Measurements from ENCODE around the gene C2orf92. TPM values are rescaled to one million over a fixed set of nuclear protein-coding genes. Genes with fewer than 3 reads are reported as not detected.

The C2orf92 gene
- total and polyA plus RNA-seq, 2 donors (not counting 3 experiments of a cell fraction or from before 2014, with no cell fraction given), result 1.8 to 7.9 TPM

GRCh38 chr2:97688062-97688827 lies 18.7 kb downstream of the C2orf92 start:
- DNase-seq (ENCODE audit: low read depth, low spot score), result no peak
- FAIRE-seq, result no peak

GRCh38 chr2:97691166-97691565 lies 21.7 kb downstream of the C2orf92 start:
- CTCF ChIA-PET, result interaction anchor here (0.7 to 2.0 kb wide), 3 partner anchors 9 to 101 kb away, joined by 3 to 8 read pairs (median 4); no protein-coding TSS in a partner anchor
- intact Hi-C loops (cut with micrococcal nuclease), result loop anchor here (10.0 kb wide), 1 partner anchor 46 kb away; the partner anchor contains the start of gene COX5B
- POLR2A ChIA-PET, result interaction anchor here (0.7 kb wide), 1 partner anchor 592 kb away, joined by 5 read pairs; no protein-coding TSS in a partner anchor

More at GRCh38 chr2:97688062-97688827, 18.7 kb downstream of the C2orf92 start:
- H2AFZ ChIP-seq (ENCODE audit: low read depth, low read length), result no peak overlapping the region
- no peak overlapping the region for H3K27ac ChIP-seq (ENCODE audit: insufficient read depth, low read depth, low read length)
- H3K9me3 ChIP-seq (replicated peaks; ENCODE audit: control insufficient read depth, insufficient read depth, low read length), result no peaks in the 10 kb centered on the region
- H3K4me2 ChIP-seq (ENCODE audit: insufficient read depth, low read length), result no peak overlapping the region
- no peaks in the 10 kb centered on the region for H3K79me2 ChIP-seq (ENCODE audit: control insufficient read depth, insufficient read depth, low read length)
- H4K20me1 ChIP-seq (replicated peaks; ENCODE audit: control insufficient read depth, extremely low read depth, insufficient read depth, low read length), result no peaks in the 10 kb centered on the region
- CTCF ChIA-PET, result interaction anchor here (1.0 to 1.2 kb wide), 3 partner anchors 9 to 24 kb away, joined by 4 read pairs; partner anchors contain the start of gene ACTR1B
- intact Hi-C loops (cut with micrococcal nuclease), result no loop called here
- H3K9me1 ChIP-seq (replicated peaks; ENCODE audit: control insufficient read depth, extremely low read depth, insufficient read depth, low read length), result no peaks in the 10 kb centered on the region
- H3K4me1 ChIP-seq (ENCODE audit: control insufficient read depth, extremely low read depth, insufficient read depth, low read length), result no peaks in the 10 kb centered on the region
- no peak overlapping the region for H3K9ac ChIP-seq (replicated peaks; ENCODE audit: extremely low read depth, insufficient read depth, low read length)
- POLR2A ChIA-PET, result no interaction called here
- peaks cover 0 to 1% of the 10 kb centered on the region in 2 experiments for H3K27me3 ChIP-seq (ENCODE audit: control insufficient read depth in 2 of 2, insufficient read depth in 2 of 2, low read length in 2 of 2)
- dilution Hi-C loops (cut with MboI; ENCODE audit: extremely low pct_ligation_motif_present, low sequenced_read_pairs), result no loop called here
- no TSS peak for BruUV-seq (replicated peaks)
- no peaks in the 10 kb centered on the region for H3K36me3 ChIP-seq (ENCODE audit: control insufficient read depth in 2 of 2, extremely low read depth in 1 of 2, insufficient read depth in 2 of 2, low read length in 2 of 2)
- TF ChIP-seq MAX (IDR thresholded peaks at IDR 0.05; ENCODE audit: insufficient read depth, insufficient read length) (no peak), GATA2 (IDR thresholded peaks at IDR 0.05; ENCODE audit: insufficient read depth, insufficient read length, low read depth, low read length) (no peak), FOS (IDR thresholded peaks at IDR 0.05; ENCODE audit: borderline replicate concordance, insufficient read depth, low read length) (no peak), EZH2 (IDR thresholded peaks at IDR 0.05; ENCODE audit: borderline replicate concordance, low read depth, low read length, severe bottlenecking) (no peak)
- H3K4me3 ChIP-seq (replicated peaks in 1 of 3; ENCODE audit: insufficient read depth in 1 of 3, low read depth in 1 of 3, low read length in 3 of 3), result no peak overlapping the region

More at GRCh38 chr2:97691166-97691565, 21.7 kb downstream of the C2orf92 start:
- Histone ChIP-seq H3K4me1 (ENCODE audit: control insufficient read depth, extremely low read depth, insufficient read depth, low read length) (no peaks in the 10 kb centered on the region), H3K4me2 (ENCODE audit: insufficient read depth, low read length) (no peak overlapping the region), H3K27me3 (ENCODE audit: control insufficient read depth in 2 of 2, insufficient read depth in 2 of 2, low read length in 2 of 2) (peaks cover 0 to 3% of the 10 kb centered on the region in 2 experiments), H3K9me1 (replicated peaks; ENCODE audit: control insufficient read depth, extremely low read depth, insufficient read depth, low read length) (no peaks in the 10 kb centered on the region), H3K9me3 (replicated peaks; ENCODE audit: control insufficient read depth, insufficient read depth, low read length) (no peaks in the 10 kb centered on the region), H3K4me3 (replicated peaks in 1 of 3; ENCODE audit: insufficient read depth in 1 of 3, low read depth in 1 of 3, low read length in 3 of 3) (no peak overlapping the region), H2AFZ (ENCODE audit: low read depth, low read length) (no peak overlapping the region), H3K27ac (ENCODE audit: insufficient read depth, low read depth, low read length) (no peak overlapping the region), H3K9ac (replicated peaks; ENCODE audit: extremely low read depth, insufficient read depth, low read length) (no peak overlapping the region), H3K79me2 (ENCODE audit: control insufficient read depth, insufficient read depth, low read length) (no peaks in the 10 kb centered on the region), H4K20me1 (replicated peaks; ENCODE audit: control insufficient read depth, extremely low read depth, insufficient read depth, low read length) (no peaks in the 10 kb centered on the region), H3K36me3 (ENCODE audit: control insufficient read depth in 2 of 2, extremely low read depth in 1 of 2, insufficient read depth in 2 of 2, low read length in 2 of 2) (no peaks in the 10 kb centered on the region)
- FAIRE-seq (no peak), DNase-seq (ENCODE audit: low read depth, low spot score) (no peak)
- no peak for TF ChIP-seq JUN (IDR thresholded peaks at IDR 0.05; ENCODE audit: borderline replicate concordance, insufficient read depth, insufficient read length, low read depth)
- no peak for TF ChIP-seq POLR2A (IDR thresholded peaks at IDR 0.05; ENCODE audit: low read depth, low read length)
- no peak for TF ChIP-seq POLR2AphosphoS5 (IDR thresholded peaks at IDR 0.05; ENCODE audit: insufficient read depth, low read depth, low read length)
- TF ChIP-seq EZH2 (IDR thresholded peaks at IDR 0.05; ENCODE audit: borderline replicate concordance, low read depth, low read length, severe bottlenecking), result no peak
- no peak for TF ChIP-seq CTCF (IDR thresholded peaks at IDR 0.05; ENCODE audit: extremely low read depth in 1 of 2, insufficient read depth in 1 of 2, low read depth in 1 of 2, low read length in 2 of 2)
- no peak for TF ChIP-seq MYC (IDR thresholded peaks at IDR 0.05; ENCODE audit: low read depth, low read length)
- TF ChIP-seq MAX (IDR thresholded peaks at IDR 0.05; ENCODE audit: insufficient read depth, insufficient read length), result no peak
- TF ChIP-seq FOS (IDR thresholded peaks at IDR 0.05; ENCODE audit: borderline replicate concordance, insufficient read depth, low read length), result no peak
- dilution Hi-C loops (cut with MboI; ENCODE audit: extremely low pct_ligation_motif_present, low sequenced_read_pairs), result no loop called here
- BruUV-seq (replicated peaks), result no TSS peak

Data from endothelial cell of umbilical vein (primary cell).